GM21360 (cell line): Measurements from ENCODE around the gene CNN2.

Experiments
- ATAC-seq: cut with Tn5 transposase; IDR thresholded peaks from one replicate; pipeline ENCODE4 v1.9.1; 2021; ENCODE audit warnings: mild to moderate bottlenecking, moderate library complexity; ENCODE audit not compliant: unreplicated experiment

Gene CNN2

DNA sequence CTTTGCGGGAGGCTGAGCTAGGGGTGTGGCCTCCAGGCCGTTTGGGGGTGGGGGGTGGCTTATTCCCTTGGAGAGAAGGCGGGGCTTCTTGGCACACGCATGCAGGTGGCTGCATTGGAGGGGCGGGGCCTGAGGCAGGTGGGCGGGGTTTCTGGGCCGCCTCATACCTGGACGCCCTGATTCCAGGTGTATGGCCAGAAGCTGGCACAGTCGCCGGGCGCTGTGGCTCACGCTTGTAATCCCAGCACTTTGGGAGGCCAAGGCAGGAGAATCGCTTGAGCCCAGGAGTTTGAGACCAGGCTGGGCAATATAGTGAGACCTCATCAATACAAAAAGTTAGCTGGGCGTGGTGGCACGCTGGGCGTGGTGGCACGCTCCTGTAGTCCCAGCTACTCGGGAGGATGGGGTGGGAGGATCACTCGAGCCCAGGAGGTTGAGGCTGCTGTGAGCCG, 21.3 kb downstream of the CNN2 start:
- no peak for ATAC-seq

DNA sequence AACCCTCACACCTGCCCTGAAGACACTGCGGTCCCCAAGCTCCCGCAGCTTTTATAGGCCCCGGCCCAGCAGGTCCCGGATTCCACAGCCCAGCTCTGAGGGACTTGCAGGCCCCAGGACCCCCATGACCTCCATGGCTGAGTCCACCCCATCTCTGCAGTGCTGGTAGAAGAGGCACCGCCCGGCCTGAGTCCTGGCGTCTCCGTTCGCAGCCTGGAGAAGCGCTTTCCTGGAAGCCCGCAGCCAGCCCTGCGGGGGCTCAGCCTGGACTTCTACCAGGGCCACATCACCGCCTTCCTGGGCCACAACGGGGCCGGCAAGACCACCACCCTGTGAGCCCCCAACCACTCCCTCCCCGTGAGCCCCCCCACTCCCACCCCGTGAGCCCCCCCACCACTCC, 22.7 kb downstream of the CNN2 start:
- no peak for ATAC-seq

DNA sequence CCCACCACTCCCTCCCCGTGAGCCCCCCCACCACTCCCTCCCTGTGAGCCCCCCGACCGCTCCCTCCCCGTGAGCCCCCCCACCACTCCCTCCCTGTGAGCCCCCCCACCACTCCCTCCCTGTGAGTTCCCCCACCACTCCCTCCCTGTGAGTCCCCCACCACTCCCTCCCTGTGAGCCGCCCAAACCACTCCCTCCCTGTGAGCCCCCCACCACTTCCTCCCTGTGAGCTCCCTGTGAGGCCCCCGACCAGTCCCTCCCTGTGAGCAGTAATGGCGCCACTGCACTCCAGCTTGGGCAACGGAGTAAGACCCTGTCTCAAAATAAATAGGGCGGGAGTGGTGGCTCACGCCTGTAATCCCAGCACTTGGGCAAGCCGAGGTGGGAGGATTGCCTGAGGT, 23.4 kb downstream of the CNN2 start:
- no peak for ATAC-seq

DNA sequence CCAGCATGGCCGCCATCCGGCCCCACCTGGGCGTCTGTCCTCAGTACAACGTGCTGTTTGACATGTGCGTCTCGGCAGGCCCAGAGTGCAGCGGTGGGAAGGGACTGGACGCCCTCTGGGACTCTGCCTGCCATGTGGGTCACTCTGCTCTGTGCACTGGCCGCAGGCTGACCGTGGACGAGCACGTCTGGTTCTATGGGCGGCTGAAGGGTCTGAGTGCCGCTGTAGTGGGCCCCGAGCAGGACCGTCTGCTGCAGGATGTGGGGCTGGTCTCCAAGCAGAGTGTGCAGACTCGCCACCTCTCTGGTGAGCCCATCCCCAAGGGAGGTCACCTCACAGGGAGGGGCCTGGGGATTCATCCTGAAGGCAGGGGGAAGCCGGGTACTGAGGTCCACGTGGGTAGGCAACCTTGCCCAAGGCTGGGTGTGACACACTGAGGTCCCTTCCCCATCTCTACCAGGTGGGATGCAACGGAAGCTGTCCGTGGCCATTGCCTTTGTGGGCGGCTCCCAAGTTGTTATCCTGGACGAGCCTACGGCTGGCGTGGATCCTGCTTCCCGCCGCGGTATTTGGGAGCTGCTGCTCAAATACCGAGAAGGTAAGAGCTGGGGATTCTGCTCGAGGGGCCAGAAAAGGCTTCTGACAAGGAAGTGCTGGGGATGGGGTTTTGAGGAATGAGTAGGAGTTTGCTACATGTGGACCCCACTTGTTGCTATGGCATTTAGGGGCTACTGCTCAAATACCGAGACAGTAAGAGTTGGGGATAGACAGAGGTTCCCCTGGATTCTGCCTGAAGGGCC, 24.8 kb downstream of the CNN2 start:
- no peak for ATAC-seq

DNA sequence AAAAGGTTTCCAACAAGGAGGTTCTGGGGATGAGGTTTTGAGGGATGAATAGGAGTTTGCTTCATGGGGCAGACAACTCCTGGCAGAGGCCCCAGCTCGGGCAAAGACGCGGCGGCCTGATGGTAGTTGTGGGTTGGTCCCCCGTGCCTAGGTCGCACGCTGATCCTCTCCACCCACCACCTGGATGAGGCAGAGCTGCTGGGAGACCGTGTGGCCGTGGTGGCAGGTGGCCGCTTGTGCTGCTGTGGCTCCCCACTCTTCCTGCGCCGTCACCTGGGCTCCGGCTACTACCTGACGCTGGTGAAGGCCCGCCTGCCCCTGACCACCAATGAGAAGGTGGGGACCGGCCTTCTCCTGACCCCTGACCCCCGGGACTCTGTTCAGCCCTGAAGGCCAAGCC, 25.4 kb downstream of the CNN2 start:
- no peak for ATAC-seq

DNA sequence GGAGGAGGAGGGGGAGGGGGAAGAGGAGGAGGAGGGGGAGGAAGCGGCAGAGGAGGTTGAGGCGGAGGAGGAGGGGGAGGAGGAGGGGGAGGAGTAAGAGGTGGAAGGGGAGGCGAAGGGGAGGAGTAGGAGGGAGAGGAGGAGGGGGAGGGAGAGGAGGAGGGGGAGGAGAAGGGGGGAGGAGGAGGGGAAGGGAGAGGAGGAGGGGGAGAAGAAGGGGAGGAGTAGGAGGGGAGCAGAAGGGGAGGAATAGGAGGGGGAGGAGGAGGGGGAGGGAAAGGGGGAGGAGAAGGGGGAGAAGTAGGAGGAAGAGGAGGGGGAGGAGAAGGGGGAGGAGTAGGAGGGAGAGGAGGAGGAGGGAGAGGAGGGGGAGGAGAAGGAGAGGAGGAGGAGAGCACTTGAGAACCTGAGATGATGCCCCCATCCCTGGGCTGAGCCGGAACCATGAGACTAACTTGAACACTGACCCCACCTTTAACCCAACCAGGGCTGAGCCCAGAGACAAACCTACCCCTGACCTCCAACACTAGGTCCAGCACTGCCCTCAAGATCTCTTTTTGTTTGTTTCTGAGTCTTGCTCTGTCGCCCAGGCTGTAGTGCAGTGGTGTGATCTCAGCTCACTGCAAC, 26.1 kb downstream of the CNN2 start:
- no peak for ATAC-seq

DNA sequence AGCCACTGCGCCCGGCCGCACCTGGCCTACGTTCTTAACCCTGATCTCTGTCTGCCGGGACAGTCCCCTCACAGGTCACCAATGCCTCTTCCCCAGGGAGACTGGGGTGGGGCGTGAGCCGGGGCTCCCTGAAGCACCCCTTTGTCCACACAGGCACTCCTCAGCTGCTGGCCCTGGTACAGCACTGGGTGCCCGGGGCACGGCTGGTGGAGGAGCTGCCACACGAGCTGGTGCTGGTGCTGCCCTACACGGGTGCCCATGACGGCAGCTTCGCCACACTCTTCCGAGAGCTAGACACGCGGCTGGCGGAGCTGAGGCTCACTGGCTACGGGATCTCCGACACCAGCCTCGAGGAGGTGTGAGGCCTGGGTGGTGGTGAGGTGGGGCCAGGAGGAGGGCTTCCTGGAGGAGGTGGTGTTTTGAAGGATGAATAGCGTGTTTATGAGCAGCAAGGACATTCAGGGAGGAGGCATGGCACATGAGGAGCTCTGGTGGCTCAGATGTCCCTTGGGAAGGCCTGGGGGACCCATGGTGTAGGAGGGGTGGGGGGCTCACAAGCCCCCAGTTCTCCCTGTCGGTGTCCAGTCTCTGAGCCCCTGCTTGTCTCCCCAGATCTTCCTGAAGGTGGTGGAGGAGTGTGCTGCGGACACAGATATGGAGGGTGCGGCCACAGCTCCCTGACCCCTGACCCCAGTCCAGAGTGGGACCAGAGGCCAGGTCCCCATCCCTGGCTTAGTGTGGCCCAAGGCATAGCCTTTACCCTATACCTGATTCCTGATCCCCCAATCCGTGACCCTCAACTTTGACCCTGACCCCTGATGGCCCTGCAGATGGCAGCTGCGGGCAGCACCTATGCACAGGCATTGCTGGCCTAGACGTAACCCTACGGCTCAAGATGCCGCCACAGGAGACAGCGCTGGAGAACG, 27.0 kb downstream of the CNN2 start:
- ATAC-seq = no peak

DNA sequence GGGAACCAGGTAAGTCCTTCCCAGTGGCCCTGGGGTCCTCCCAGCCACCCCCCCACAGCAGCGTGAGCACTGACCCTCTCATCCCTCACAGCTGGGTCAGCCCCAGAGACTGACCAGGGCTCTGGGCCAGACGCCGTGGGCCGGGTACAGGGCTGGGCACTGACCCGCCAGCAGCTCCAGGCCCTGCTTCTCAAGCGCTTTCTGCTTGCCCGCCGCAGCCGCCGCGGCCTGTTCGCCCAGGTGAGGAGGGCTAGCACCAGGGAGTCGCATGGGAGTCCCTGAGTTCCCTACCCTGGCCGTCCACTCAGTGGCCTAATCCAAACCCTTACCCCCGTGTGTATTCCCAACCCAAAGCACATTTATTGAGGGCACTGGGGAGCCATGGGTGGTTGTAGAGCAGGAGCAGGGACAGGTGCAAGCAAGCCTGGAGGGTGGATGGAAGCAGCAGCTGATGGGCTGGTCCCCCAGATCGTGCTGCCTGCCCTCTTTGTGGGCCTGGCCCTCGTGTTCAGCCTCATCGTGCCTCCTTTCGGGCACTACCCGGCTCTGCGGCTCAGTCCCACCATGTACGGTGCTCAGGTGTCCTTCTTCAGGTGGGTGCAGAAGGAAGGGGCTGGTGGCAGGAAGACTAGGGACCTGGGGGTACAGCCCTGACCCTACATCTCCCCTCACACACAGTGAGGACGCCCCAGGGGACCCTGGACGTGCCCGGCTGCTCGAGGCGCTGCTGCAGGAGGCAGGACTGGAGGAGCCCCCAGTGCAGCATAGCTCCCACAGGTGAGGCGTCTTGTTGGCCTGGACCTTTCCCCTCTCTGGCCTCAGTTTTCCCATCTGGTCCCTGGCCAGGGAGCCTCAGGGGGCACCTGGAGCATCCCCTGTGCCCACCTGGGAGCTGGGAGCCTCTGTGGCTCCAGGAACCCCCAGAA, 28.0 kb downstream of the CNN2 start:
- ATAC-seq = no peak

DNA sequence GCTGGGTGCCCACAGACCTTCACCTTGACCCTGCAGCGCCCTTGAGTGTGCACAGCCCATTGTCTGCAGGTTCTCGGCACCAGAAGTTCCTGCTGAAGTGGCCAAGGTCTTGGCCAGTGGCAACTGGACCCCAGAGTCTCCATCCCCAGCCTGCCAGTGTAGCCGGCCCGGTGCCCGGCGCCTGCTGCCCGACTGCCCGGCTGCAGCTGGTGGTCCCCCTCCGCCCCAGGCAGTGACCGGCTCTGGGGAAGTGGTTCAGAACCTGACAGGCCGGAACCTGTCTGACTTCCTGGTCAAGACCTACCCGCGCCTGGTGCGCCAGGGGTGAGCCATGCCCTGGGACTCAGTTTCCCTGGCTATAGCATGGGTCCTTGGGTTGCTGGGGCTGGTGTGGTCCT, 28.6 kb downstream of the CNN2 start:
- ATAC-seq = no peak

DNA sequence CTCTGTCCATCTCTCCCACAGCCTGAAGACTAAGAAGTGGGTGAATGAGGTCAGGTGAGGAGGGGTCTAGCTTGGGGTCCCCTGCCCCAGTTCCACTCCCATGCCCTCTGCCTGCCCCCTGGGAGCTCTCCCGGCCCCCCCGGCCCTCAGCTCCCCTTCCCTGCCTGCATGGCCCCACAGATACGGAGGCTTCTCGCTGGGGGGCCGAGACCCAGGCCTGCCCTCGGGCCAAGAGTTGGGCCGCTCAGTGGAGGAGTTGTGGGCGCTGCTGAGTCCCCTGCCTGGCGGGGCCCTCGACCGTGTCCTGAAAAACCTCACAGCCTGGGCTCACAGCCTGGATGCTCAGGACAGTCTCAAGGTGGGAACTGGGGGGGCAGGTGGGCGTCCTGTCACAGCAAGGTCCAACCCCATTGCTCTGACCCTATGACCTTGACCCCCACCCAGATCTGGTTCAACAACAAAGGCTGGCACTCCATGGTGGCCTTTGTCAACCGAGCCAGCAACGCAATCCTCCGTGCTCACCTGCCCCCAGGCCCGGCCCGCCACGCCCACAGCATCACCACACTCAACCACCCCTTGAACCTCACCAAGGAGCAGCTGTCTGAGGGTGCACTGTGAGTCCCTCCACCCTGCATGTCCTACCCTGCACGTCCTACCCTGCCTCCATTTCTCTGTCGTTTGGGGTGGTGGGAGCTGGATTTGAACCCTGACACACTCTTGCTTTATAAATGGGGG, 29.6 kb downstream of the CNN2 start:
- no peak for ATAC-seq

DNA sequence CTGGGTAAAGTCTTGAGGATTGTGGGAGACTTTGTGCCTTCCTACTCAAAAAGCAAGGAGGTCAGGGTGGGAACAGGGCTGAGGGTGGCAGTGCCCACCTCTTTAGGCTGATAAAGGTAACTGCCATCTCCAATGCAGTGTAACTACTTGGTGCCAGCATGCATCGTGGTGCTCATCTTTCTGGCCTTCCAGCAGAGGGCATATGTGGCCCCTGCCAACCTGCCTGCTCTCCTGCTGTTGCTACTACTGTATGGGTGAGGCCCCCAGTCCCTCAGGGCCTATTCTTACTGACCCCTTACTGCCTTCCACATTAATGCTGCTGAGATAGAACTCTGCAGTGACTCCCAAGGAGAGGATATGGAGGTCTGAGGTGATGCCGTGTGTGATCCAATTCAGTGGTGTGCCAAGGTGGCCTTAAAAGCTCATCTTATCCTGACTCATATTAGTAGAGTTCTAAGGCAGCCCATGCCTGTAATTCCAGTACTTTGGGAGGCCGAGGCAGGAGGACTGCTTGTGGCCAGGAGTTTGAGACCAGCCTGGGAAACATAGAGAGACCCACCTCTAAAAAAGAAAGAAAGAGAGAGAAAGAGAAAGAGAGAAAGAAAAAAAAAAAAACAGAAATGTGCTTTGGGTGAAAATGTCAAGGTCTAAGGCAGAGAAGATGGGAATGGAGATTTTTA, 30.9 kb downstream of the CNN2 start:
- ATAC-seq = no peak

DNA sequence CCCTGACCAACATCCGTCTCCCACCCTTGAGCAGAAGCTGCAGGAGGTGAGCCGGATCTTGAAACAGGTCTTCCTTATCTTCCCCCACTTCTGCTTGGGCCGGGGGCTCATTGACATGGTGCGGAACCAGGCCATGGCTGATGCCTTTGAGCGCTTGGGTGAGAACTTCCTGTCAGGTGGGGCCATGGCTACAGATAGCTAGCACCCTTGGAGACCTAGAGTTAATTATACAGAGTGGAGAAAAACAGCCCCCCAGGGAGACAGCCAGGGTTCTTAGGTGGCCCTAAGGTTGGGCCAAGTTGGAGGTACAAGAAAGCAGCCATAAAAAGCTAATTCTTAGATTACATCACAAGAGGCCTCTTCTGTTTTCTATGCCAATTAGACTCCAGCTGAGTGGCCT, 31.7 kb downstream of the CNN2 start:
- ATAC-seq = no peak

DNA sequence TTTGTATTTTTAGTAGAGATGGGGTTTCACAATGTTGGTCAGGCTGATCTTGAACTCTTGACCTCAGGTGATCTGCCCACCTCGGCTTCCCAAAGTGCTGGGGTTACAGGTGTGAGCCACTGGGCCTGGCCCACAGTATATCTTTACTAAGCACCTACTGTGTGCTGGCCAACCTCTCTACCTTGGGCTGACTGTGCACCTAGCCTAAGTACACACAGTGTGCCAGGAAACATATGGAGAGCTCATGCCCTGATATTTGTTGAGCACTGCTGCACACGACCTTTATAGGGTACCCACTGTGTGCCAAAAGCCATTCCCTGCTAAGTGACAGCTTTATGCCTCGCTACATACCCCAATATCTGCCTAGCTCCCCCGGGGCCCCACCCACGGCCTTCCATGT, 34.3 kb downstream of the CNN2 start:
- no peak for ATAC-seq

DNA sequence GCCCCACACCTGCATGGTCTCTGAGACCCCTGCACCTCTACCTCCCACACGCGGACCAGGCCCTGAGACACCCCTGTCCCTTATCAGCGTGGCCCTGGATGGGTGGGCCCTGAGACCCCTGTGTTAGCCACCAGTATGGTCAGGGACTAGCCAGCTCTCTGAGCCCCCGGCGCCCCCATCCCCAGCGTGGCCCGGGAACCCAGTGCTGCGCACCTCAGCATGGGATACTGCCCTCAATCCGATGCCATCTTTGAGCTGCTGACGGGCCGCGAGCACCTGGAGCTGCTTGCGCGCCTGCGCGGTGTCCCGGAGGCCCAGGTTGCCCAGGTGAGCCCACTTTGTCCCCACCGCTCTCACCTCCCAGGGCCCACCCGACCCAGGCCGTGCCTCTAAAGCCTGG, 35.6 kb downstream of the CNN2 start:
- no peak for ATAC-seq

DNA sequence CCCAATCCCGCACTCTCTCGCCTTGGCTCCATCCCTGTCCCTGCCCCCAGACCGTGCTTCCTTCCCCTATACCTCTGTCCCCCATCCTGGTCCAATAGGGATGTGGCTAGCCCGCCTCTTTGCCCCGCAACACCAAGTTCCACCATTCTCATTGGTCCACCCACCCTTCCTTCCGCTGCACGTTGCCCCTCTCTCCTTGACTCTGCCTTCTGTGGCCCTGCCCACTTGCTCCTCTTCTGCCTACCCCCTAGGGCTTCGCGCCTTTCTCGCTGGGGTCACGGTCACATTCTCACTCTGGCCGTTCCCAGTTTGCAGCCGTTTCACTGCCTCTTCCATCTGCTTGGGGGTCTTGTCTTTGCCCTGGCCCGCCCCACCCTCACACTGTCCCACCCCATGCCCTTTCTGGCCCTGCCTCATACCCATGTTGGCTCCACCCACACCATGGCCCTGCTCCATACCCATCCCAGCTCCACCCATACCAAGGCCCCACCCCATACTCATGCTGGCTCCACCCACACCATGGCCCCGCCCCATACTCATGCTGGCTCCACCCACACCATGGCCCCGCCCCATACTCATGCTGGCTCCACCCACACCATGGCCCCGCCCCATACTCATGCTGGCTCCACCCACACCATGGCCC, 36.1 kb downstream of the CNN2 start:
- ATAC-seq = no peak

DNA sequence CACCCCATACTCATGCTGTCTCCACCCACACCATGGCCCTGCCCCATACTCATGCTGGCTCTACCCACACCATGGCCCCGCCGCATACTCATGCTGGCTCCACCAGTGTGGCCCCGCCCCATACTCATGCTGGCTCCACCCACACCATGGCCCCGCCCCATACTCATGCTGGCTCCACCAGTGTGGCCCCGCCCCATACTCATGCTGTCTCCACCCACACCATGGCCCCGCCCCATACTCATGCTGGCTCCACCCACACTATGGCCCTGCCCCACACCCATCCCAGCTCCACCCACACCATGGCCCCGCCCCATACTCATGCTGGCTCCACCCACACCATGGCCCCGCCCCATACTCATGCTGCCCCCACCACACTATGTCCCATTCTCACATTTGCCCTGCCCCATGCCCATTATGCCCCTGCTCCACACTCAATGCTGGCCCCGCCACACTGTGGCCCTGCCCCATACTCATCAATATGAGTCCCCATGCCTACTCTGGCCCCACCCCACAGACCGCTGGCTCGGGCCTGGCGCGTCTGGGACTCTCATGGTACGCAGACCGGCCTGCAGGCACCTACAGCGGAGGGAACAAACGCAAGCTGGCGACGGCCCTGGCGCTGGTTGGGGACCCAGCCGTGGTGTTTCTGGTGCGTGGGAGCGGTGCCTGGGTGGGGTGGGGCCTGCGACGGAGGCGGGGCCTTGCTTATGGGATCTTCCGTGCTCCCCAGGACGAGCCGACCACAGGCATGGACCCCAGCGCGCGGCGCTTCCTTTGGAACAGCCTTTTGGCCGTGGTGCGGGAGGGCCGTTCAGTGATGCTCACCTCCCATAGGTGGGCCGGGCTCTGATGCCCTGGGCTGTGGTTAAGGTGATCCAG, 36.9 kb downstream of the CNN2 start:
- ATAC-seq = no peak

DNA sequence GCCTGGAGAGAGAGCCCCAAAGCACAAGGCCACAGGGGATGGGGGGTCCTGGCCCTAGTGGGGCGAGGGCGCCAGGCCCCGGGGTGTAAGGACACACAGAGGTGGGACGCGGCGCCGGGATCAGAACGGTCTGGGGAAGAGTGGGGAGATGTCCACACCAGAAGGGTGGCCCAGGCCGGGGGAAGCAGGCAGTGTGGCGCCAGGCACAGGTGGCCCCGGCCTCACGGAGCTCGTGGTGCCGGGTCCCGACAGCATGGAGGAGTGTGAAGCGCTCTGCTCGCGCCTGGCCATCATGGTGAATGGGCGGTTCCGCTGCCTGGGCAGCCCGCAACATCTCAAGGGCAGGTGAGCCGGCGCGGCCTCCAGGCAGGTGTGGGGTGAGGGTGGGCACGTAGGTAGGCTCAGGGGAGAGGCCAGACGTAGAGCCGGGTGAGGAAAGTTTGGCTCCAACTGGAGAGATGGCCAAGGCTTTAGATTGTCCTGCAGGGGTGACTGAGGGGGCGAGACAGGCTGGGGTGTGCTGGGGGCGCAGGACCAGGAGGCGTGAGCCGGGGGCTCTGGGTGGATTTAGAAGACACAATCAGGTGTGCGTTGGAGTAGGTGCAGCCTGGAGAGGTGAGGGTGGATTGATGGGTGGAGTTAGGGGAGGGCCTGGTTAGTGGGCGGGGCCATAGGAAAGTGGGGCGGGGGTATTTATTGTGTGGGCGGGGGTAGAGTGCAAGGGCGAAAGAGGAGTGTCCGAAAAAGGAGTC, 37.7 kb downstream of the CNN2 start:
- ATAC-seq = no peak
